Common myeloid progenitor, CD34-positive (primary cell): Measurements from ENCODE around the gene IKZF5.
A peak's percentile ranks its signal among the peaks of the same experiment; 100 is the strongest.

Experiments used
- CTCF ChIA-PET: fragments of 350-600 bp; sonication (Branson Sonifier 250); formaldehyde crosslinking; loops from one replicate; lab custom pipeline; 2021; ENCODE audit warnings: antibody characterized with exemption; lab: Charles Lee
- POLR2A ChIA-PET: fragments of 350-600 bp; sonication (Branson Sonifier 250); formaldehyde crosslinking; loops from one replicate; lab custom pipeline; 2021; ENCODE audit warnings: antibody characterized with exemption; lab: Charles Lee
- DNase-seq, 3 donors: peaks; one replicate each; pipeline versions ENCODE4 v3.0.0 to v3.0.0-alpha.2; 2013
- H3K27ac ChIP-seq, 2 experiments: 1 replicate in 1 of 2; 2 replicates in 1 of 2; pipeline ENCODE4 v1.7.0; 2013; ENCODE audit warnings: inconsistent platforms in 2 of 2, low read length in 2 of 2, mild to moderate bottlenecking in 2 of 2, low read depth in 1 of 2, moderate library complexity in 1 of 2; ENCODE audit not compliant: severe bottlenecking in 2 of 2, insufficient read depth in 1 of 2, poor library complexity in 1 of 2
- H3K27me3 ChIP-seq, 5 experiments: replicated peaks in 2 of 5; 1 replicate in 3 of 5; 2 replicates in 2 of 5; pipeline versions ENCODE4 v1.6.1 to v1.7.0; 2013; ENCODE audit warnings: low read length in 4 of 5, mild to moderate bottlenecking in 2 of 5, moderate library complexity in 2 of 5, inconsistent platforms in 1 of 5; ENCODE audit not compliant: insufficient read depth in 5 of 5, control insufficient read depth in 4 of 5
- H3K36me3 ChIP-seq, 4 experiments: 1 replicate in 2 of 4; 2 replicates in 2 of 4; pipeline versions ENCODE4 v1.6.1 to v1.7.0; 2013; ENCODE audit warnings: low read length in 3 of 4, control low read depth in 1 of 4, mild to moderate bottlenecking in 1 of 4; ENCODE audit not compliant: control insufficient read depth in 4 of 4, insufficient read depth in 4 of 4
- H3K4me1 ChIP-seq, 4 experiments: 1 replicate in 3 of 4; 2 replicates in 1 of 4; pipeline versions ENCODE4 v1.6.1 to v1.7.1; 2013; ENCODE audit warnings: low read length in 3 of 4, mild to moderate bottlenecking in 3 of 4, control low read depth in 1 of 4, inconsistent platforms in 1 of 4, moderate library complexity in 1 of 4; ENCODE audit not compliant: control insufficient read depth in 4 of 4, insufficient read depth in 4 of 4; ENCODE audit errors: control extremely low read depth in 1 of 4
- H3K4me3 ChIP-seq, 7 experiments: 1 replicate in 4 of 7; 2 replicates in 3 of 7; pipeline versions ENCODE4 v1.5.1 to v1.7.0; 2013; ENCODE audit warnings: mild to moderate bottlenecking in 7 of 7, low read length in 6 of 7, moderate library complexity in 6 of 7, inconsistent platforms in 2 of 7, low read depth in 2 of 7, control low read depth in 1 of 7; ENCODE audit not compliant: insufficient read depth in 4 of 7, control insufficient read depth in 1 of 7; ENCODE audit errors: extremely low read depth in 1 of 7
- H3K9me3 ChIP-seq, 5 experiments: 1 replicate in 4 of 5; 2 replicates in 1 of 5; pipeline versions ENCODE4 v1.6.1 to v1.7.1; 2013; ENCODE audit warnings: low read length in 4 of 5, mild to moderate bottlenecking in 2 of 5, inconsistent platforms in 1 of 5, low read depth in 1 of 5, moderate library complexity in 1 of 5; ENCODE audit not compliant: control insufficient read depth in 4 of 5, insufficient read depth in 2 of 5; ENCODE audit errors: control extremely low read depth in 1 of 5
- WGBS: methylation state at CpG from one replicate; pipeline ENCODE4 v1.1.5; 2013; ENCODE audit not compliant: insufficient coverage; 5-methylcytosine and 5-hydroxymethylcytosine counted together

The IKZF5 gene

GRCh38 chr10:122953902-122954730, 54.5 kb downstream of the IKZF5 start, which contains the start of gene C10orf88:
C10orf88 (minus strand) TSS chr10:122954227; CDS start chr10:122954178, 49 bp downstream.
- H3K4me3 ChIP-seq: peak within 1 kb of the TSS; percentile 70 to 91 (median 78)
- H3K27me3 ChIP-seq: peaks cover 0 to 6% (median 0%) of the 10 kb centered on the region in 5 experiments
- ChIA-PET POLR2A (no interaction called here), CTCF (interaction anchor here (0.9 kb wide), 1 partner anchor 9 kb away, joined by 4 read pairs; no protein-coding TSS in a partner anchor)
- H3K36me3 ChIP-seq: peaks cover 0 to 9% (median 2%) of the 10 kb centered on the region in 4 experiments
- peak; percentile 98 to 99 (median 99) for DNase-seq
- H3K27ac ChIP-seq: peak within 1 kb of the TSS in 1 of 2 experiments; percentile 50
- 4% methylated on average over 69 of the region's 77 CpGs for WGBS
- peaks cover 0 to 16% (median 12%) of the 10 kb centered on the region in 4 experiments for H3K4me1 ChIP-seq
- peaks cover 0 to 7% (median 6%) of the 10 kb centered on the region in 5 experiments for H3K9me3 ChIP-seq

- no CpG with 5 or more reads among the region's 3 CpGs for WGBS
- Histone ChIP-seq H3K4me1 (peaks cover 0 to 13% (median 8%) of the 10 kb centered on the region in 4 experiments), H3K9me3 (peaks cover 0 to under 1% (median 0%) of the 10 kb centered on the region in 5 experiments), H3K36me3 (peaks cover 8 to 28% (median 12%) of the 10 kb centered on the region in 4 experiments), H3K27ac (no peak overlapping the region), H3K27me3 (no peaks in the 10 kb centered on the region), H3K4me3 (no peak overlapping the region)
- ChIA-PET POLR2A (no interaction called here), CTCF (no interaction called here)
- DNase-seq: no peak
These were observed 59.3 kb downstream of the IKZF5 start for GRCh38 chr10:122949296-122949695.
